Breast epithelium (tissue), 3 donors: ENCODE data around the gene LUZP1.

ENCODE experiments used
- CTCF ChIP-seq, 3 donors: fragments of 450-650 bp; IDR thresholded peaks; one replicate each; pipeline ENCODE4 v1.5.1; 2016 to 2017; ENCODE audit warnings: antibody characterized with exemption in 3 of 3, mild to moderate bottlenecking in 3 of 3, moderate library complexity in 3 of 3
- POLR2A ChIP-seq: fragments of 450-650 bp; IDR thresholded peaks from one replicate; pipeline ENCODE4 v1.6.1; 2016; ENCODE audit warnings: antibody characterized with exemption, mild to moderate bottlenecking, moderate library complexity
- POLR2AphosphoS5 ChIP-seq, 3 donors: sonication (generic); formaldehyde crosslinking; IDR thresholded peaks; one replicate each; pipeline ENCODE4 v1.6.1; 2017; ENCODE audit warnings: antibody characterized with exemption in 3 of 3

GRCh38 chr1:23040509-23040908 lies 128.1 kb downstream of the LUZP1 start:
- no peak for TF ChIP-seq CTCF (IDR thresholded peaks at IDR 0.05)
- TF ChIP-seq POLR2AphosphoS5 (IDR thresholded peaks at IDR 0.05) = no peak
- TF ChIP-seq POLR2A = no peak
